ENCODE data around the gene FNDC3B.
"Not testable (repeated sequence)": the region's sequence is repeated elsewhere in the genome, so short reads cannot be mapped to it uniquely, and the experiment has no call there.

Gene FNDC3B

GRCh38 chr3:172077197-172077757 lies 37.9 kb downstream of the FNDC3B start:
- DNase-seq = no peak

- no peak for DNase-seq
Observed at GRCh38 chr3:172078244-172078643, 38.9 kb downstream of the FNDC3B start.

GRCh38 chr3:172078721-172079120 lies 39.3 kb downstream of the FNDC3B start:
- DNase-seq = no peak

- no peak for DNase-seq
Observed at GRCh38 chr3:172079326-172079976, 40.1 kb downstream of the FNDC3B start.

GRCh38 chr3:172080503-172080902 lies 41.1 kb downstream of the FNDC3B start:
- no peak for DNase-seq

GRCh38 chr3:172082269-172082668 lies 42.9 kb downstream of the FNDC3B start:
- no peak for DNase-seq

GRCh38 chr3:172082820-172083513 lies 43.6 kb downstream of the FNDC3B start:
- DNase-seq = no peak

GRCh38 chr3:172083995-172084409 lies 44.6 kb downstream of the FNDC3B start:
- DNase-seq = no peak

GRCh38 chr3:172084871-172085556 lies 45.6 kb downstream of the FNDC3B start:
- no peak for DNase-seq

GRCh38 chr3:172085557-172085895 lies 46.1 kb downstream of the FNDC3B start:
- no peak for DNase-seq

- no peak for DNase-seq
Observed at GRCh38 chr3:172086071-172086470, 46.7 kb downstream of the FNDC3B start.

GRCh38 chr3:172087198-172087597 lies 47.8 kb downstream of the FNDC3B start:
- DNase-seq = no peak

GRCh38 chr3:172087602-172088580 lies 48.5 kb downstream of the FNDC3B start:
- peak; percentile 32 for DNase-seq

GRCh38 chr3:172089250-172089649 lies 49.9 kb downstream of the FNDC3B start:
- no peak for DNase-seq

- no peak for DNase-seq
Observed at GRCh38 chr3:172090035-172090434, 50.7 kb downstream of the FNDC3B start.

GRCh38 chr3:172092658-172093057 lies 53.3 kb downstream of the FNDC3B start:
- DNase-seq = no peak

- DNase-seq = not testable (repeated sequence)
Observed at GRCh38 chr3:172093581-172094443, 54.4 kb downstream of the FNDC3B start.

- no peak for DNase-seq
Observed at GRCh38 chr3:172094621-172095557, 55.5 kb downstream of the FNDC3B start.

- no peak for DNase-seq
Observed at GRCh38 chr3:172096881-172097420, 57.6 kb downstream of the FNDC3B start.

GRCh38 chr3:172097585-172097984 lies 58.2 kb downstream of the FNDC3B start:
- no peak for DNase-seq
